IgD-negative memory B cell (primary cell): ENCODE results near the gene ZACN. TPM values are rescaled to one million over a fixed set of nuclear protein-coding genes. Genes with fewer than 3 reads are reported as not detected.
"Not testable (repeated sequence)": the region's sequence is repeated elsewhere in the genome, so short reads cannot be mapped to it uniquely, and the experiment has no call there.

Experiments used
- H3K27ac Mint-ChIP-seq, 3 donors: one replicate each; pipeline ENCODE4 v1.8.0; 2020 to 2022; ENCODE audit warnings: mild to moderate bottlenecking in 3 of 3, mixed read lengths in 3 of 3, moderate library complexity in 1 of 3
- H3K27me3 Mint-ChIP-seq: one replicate; pipeline ENCODE4 v1.8.0; 2021; ENCODE audit warnings: mixed read lengths
- H3K36me3 Mint-ChIP-seq: one replicate; pipeline ENCODE4 v1.8.0; 2020; ENCODE audit warnings: mild to moderate bottlenecking, mixed read lengths
- H3K4me1 Mint-ChIP-seq, 3 donors: one replicate each; pipeline ENCODE4 v1.8.0; 2020 to 2022; ENCODE audit warnings: mixed read lengths in 3 of 3, mild to moderate bottlenecking in 1 of 3
- H3K4me3 Mint-ChIP-seq, 4 donors: one replicate each; pipeline ENCODE4 v1.8.0; 2020 to 2022; ENCODE audit warnings: mild to moderate bottlenecking in 4 of 4, mixed read lengths in 4 of 4, moderate library complexity in 3 of 4
- H3K9me3 Mint-ChIP-seq, 3 donors: one replicate each; pipeline ENCODE4 v1.8.0; 2020 to 2021; ENCODE audit warnings: mixed read lengths in 3 of 3, mild to moderate bottlenecking in 1 of 3
- polyA plus RNA-seq: library from polyadenylated mRNA; unstranded; fragments of 300-500 nt; fragmentation: Illumina TruSeq; gene quantifications from one replicate; pipeline ENCODE4 v1.2.3, GENCODE V29; 2021

The ZACN gene
- polyA plus RNA-seq, 1 donor from 2014 or later: 1.6 TPM

DNA sequence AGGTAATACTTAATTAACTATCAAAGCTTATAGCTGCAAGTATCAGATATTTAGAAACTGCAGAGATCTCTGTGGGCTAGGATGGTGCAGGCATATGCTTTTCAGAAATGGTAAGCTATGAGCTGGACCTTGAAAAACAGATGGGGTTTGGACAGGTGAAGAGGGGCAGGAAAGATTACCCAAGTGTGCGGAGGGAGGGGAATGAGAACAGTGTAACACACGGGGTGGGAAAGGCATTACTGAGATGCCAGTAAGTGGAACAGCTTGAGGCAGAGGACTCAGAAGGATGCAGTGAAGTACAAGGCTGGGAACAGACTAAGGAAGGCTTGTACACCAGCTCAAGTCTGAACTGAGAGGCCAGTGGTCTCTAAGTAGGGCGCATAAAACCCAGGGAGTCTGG is 29.7 kb upstream of the ZACN start:
- Mint-ChIP-seq H3K27ac (no peak overlapping the region), H3K9me3 (no peaks in the 10 kb centered on the region), H3K27me3 (no peaks in the 10 kb centered on the region), H3K4me1 (peaks cover 6 to 7% (median 6%) of the 10 kb centered on the region in 3 donors), H3K4me3 (no peak overlapping the region), H3K36me3 (no peaks in the 10 kb centered on the region)

DNA sequence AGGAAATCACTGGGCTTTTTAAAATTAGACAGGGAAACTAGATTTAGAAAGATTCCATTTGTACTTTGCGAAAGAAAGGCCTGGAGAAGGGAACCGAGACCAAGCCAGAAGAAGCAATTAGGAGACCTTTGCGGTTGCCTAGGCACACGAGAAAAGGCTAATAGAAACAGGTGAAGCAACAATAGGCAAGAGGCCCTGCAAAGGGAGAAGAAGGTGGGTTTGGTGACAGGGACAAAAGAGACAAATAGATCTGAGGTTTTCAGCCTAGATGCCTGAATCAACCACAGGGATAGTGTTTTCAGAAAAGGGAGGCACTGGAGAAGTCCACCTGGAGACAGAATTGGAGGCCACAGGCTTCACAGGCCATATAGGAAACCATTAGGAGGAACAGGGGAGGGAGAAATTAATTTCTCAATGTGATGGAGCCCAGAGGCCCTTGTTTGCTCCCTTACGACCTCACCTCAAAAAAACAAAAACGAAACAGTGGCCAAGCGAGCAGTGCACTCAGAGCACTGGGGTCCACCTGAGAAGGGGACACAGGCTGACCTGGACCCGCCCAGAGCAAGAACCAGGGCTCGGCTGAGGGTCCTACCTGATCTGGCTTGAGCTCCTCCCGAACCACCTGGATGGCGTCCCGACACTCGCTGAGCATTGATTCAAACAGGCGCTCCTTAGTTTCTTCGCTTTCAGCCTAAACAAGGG is 29.0 kb upstream of the ZACN start:
- Mint-ChIP-seq H3K27ac (peak overlapping the region in 1 of 3 donors; percentile 13), H3K4me3 (no peak overlapping the region), H3K36me3 (no peaks in the 10 kb centered on the region)

DNA sequence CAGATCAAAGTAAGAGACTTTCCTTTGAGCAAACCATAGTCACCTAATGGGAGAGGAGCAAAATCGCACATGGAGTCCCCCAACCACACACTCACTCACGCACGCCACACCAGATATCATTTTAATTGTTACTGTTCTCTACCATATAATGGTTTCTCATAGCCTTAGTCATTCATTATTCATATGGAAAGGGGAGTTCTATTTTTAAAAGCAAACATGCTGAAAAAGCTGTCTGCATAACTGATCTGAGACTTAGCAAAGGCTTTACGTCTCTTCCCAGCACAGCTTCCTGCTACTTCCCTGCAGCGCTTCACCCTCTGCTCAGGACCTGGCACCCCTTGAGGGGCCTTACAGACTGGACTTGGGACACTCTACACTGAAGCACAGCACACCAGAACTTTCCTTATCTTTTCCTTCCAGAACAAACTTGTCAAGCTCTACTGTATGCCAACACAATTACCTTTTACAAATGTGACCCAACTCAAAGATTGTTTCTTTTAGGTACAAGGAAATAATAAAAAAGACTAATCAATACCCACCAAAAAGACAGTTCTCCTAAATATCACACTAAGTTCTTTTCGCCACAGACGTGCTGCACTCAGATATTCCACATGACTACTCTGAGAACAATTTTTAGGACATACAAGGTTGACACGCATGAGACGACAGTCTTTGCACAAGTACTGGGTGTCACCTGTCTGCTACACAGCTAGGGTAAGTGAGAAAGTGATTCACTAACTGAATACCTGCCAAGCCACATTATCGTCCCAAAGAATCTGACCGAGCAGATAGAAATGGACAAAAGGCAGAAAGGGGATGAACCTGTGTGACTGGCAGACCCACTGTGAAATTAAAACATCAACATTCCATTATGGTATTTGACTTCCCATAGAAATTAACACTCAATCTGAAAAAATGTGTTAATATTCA is 28.2 kb upstream of the ZACN start:
- H3K36me3 Mint-ChIP-seq: no peaks in the 10 kb centered on the region
- no peak overlapping the region for H3K4me3 Mint-ChIP-seq
- peaks cover 6 to 7% (median 6%) of the 10 kb centered on the region in 3 donors for H3K4me1 Mint-ChIP-seq
- H3K27ac Mint-ChIP-seq: no peak overlapping the region
- no peaks in the 10 kb centered on the region for H3K9me3 Mint-ChIP-seq
- no peaks in the 10 kb centered on the region for H3K27me3 Mint-ChIP-seq

More for the DNA sequence above, 29.0 kb upstream of the ZACN start:
- Mint-ChIP-seq H3K27me3 (no peaks in the 10 kb centered on the region), H3K9me3 (no peaks in the 10 kb centered on the region), H3K4me1 (peaks cover 6 to 7% (median 6%) of the 10 kb centered on the region in 3 donors)

DNA sequence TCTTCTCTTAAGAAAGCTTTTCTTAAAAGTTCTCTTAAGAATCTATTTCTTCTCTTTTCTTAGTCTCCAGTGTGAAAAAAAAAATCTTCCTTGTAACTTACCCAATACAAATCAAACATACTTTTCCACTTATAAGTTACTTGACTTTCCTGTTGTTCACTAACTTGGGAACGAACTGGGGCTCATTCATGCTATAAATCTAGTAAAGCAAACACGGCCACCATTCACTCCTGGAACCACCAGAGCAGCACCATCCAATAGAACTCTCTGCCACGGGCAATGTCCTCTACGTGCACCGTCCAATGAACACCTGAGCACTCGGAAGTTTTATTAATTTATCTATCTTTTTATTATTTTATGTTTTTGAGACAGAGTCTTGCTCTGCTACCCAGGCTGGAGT is 27.4 kb upstream of the ZACN start:
- H3K27ac Mint-ChIP-seq: no peak overlapping the region
- peaks cover 6 to 7% (median 6%) of the 10 kb centered on the region in 3 donors for H3K4me1 Mint-ChIP-seq
- no peaks in the 10 kb centered on the region for H3K27me3 Mint-ChIP-seq
- H3K4me3 Mint-ChIP-seq: no peak overlapping the region
- no peaks in the 10 kb centered on the region for H3K9me3 Mint-ChIP-seq
- H3K36me3 Mint-ChIP-seq: no peaks in the 10 kb centered on the region

DNA sequence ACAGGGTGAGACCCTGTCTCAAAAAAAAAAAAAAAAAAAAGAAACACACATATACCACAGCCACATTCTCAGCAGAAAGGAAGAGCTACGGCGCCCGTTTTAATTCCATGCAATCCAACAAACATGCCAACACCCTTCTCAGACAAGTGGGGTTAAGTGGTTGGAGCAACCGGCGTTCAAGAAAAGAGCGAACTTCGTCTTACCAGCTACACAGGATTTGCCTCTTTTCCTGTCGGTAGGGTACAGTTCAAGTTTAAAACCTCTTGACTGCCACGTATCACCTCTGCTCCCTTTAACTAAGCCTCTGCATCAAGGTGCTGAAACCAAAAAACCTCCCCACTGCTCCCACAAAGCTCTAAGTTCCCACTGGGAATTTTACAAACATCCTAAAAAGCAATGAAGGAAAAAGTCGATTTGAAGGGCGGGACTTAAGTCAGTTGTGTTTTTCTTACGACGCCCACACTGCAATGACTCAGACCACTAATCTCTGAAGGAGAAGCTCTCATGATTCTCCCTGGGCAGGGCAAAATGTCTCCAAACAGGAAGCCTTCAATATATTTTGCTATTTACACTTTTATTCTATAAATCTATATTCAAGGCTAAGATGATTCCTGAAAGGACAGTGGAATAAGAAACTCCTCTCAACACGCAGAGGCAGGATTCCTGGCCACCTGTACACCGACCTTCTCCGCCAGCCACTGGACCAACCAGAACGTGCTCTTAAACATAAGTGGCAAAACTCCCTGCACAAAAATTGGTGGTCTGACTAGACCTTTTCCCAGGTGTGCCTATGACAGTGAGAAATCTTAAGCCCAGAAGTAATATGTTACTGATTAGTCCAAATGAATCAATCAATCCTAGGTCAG is 25.5 kb upstream of the ZACN start:
- H3K27ac Mint-ChIP-seq: peak overlapping the region in 1 of 3 donors; percentile 10
- peaks cover 2% of the 10 kb centered on the region for H3K36me3 Mint-ChIP-seq
- H3K27me3 Mint-ChIP-seq: no peaks in the 10 kb centered on the region

DNA sequence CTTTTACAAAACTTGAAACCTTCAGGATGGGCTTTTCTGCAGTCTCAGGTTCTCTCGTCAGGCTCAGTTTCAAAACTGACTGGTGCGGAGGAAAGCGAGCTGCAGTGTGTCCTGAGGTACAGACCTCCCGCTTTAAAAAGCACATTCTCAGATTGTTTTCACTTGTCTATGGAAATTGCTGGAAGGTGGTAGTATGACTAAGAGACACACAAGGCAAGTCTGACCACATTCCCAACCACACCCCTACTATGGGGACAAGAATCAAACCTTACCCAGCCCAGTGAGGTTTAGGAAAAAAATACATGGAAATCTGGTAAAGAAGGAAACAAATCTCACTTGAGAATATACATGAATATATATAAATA is 24.9 kb upstream of the ZACN start:
- no peaks in the 10 kb centered on the region for H3K9me3 Mint-ChIP-seq
- no peaks in the 10 kb centered on the region for H3K27me3 Mint-ChIP-seq
- H3K36me3 Mint-ChIP-seq: peaks cover 3% of the 10 kb centered on the region
- peak overlapping the region in 1 of 3 donors; percentile 10 for H3K27ac Mint-ChIP-seq
- H3K4me1 Mint-ChIP-seq: peaks cover 0 to 2% (median 0%) of the 10 kb centered on the region in 3 donors
- no peak overlapping the region for H3K4me3 Mint-ChIP-seq

More for the DNA sequence above, 25.5 kb upstream of the ZACN start:
- peaks cover 0 to 2% (median 0%) of the 10 kb centered on the region in 3 donors for H3K4me1 Mint-ChIP-seq
- H3K9me3 Mint-ChIP-seq: no peaks in the 10 kb centered on the region
- H3K4me3 Mint-ChIP-seq: no peak overlapping the region

DNA sequence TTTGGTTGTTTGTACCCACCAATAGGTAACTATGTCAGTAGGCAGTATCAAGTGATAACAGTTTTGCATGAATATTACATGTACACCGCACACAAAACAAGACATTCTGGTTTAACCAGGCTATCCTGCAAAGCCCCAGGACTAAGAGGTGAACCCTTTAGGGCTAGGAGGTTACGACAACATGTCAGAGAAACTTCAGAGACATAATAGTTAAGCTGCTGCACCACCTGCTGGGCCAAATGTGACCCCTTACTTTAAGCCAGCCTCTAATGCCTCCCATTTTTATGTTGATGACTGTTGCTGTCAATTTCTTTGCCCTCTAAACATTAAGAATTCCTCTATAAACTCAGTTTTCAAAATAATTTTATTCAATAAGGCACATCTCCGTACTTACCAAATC is 22.1 kb upstream of the ZACN start:
- Mint-ChIP-seq H3K36me3 (peaks cover 8% of the 10 kb centered on the region), H3K27ac (no peak overlapping the region), H3K27me3 (no peaks in the 10 kb centered on the region), H3K9me3 (no peaks in the 10 kb centered on the region), H3K4me1 (no peaks in the 10 kb centered on the region), H3K4me3 (no peak overlapping the region)

DNA sequence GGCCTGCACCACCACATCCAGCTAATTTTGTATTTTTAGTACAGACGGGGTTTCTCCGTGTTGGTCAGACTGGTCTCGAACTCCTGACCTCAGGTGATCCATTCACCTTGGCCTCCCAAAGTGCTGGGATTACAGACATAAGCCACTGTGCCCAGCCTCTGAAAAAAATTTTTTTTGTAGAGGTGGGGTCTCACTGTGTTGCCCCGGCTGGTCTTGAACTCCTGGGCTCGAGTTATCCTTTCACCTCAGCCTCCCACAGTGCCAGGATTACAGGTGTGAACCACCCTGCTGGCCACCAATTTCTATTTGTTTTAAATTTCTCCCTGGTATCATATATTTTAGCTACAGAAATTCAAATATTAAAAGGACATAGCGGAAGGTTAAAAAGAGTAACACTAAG is 20.7 kb upstream of the ZACN start:
- not testable (repeated sequence) for H3K27ac Mint-ChIP-seq, H3K36me3 Mint-ChIP-seq, H3K9me3 Mint-ChIP-seq

DNA sequence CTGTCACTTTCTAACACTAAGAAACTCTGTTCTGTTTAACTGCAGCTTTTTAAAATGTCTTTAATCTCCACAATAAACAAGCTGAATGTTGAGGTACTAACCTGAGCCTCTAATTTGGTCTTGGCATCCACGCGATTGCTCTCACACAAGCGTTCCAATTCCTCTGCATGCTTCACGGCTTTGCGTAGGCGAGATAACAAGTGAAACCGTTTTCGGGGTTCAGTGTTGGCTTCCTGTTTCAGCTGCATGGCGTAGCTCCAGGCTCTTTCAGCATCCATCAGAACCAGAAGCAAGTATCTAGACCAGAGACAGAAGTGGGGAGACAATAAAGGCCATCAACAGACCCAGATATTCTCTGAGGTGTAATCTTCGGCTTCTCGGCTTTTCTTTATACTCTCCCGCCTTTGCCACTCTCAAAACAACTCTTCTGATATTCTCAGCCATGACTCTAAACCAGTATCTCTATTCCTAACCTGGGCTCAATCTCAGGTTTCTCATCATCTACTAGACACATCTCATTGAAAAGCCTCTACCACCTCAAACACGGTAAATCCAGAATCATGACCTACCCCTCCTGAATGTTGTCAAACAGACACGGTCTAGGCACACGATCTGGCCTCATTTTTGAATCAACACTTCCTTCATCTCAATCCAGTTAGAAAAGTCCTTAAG is 15.0 kb upstream of the ZACN start:
- Mint-ChIP-seq H3K27ac (peak overlapping the region; percentile 68 to 91 (median 91)), H3K4me3 (peak overlapping the region in 3 of 4 donors; percentile 9 to 38 (median 24)), H3K9me3 (no peaks in the 10 kb centered on the region), H3K27me3 (no peaks in the 10 kb centered on the region), H3K36me3 (peaks cover 8% of the 10 kb centered on the region), H3K4me1 (peaks cover 8 to 11% (median 10%) of the 10 kb centered on the region in 3 donors)

More for the DNA sequence above, 20.7 kb upstream of the ZACN start:
- H3K4me1 Mint-ChIP-seq, H3K4me3 Mint-ChIP-seq, H3K27me3 Mint-ChIP-seq: not testable (repeated sequence)

DNA sequence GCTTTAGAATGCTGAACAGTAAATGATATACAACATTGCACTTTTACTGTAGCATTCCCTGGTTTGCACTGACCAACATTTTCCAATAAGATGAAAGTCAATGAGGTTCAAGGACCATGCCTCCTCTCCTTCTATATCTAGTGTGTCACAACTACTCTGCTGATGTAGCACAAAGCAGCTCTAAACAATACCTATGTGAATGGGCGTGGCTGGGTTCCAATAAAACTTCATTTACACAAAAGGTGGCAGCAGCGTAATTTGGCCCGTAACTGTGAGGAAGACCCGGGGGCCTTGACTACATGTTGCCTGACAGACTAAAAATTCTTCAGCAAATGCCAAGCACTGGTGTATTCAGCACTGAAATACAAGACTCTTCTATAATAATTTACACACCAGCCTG is 13.2 kb upstream of the ZACN start:
- peak overlapping the region in 2 of 4 donors; percentile 17 to 42 for H3K4me3 Mint-ChIP-seq
- no peak overlapping the region for H3K27ac Mint-ChIP-seq
- peaks cover 5% of the 10 kb centered on the region for H3K36me3 Mint-ChIP-seq
- H3K27me3 Mint-ChIP-seq: no peaks in the 10 kb centered on the region
- H3K9me3 Mint-ChIP-seq: no peaks in the 10 kb centered on the region
- H3K4me1 Mint-ChIP-seq: peaks cover 10 to 17% (median 15%) of the 10 kb centered on the region in 3 donors

DNA sequence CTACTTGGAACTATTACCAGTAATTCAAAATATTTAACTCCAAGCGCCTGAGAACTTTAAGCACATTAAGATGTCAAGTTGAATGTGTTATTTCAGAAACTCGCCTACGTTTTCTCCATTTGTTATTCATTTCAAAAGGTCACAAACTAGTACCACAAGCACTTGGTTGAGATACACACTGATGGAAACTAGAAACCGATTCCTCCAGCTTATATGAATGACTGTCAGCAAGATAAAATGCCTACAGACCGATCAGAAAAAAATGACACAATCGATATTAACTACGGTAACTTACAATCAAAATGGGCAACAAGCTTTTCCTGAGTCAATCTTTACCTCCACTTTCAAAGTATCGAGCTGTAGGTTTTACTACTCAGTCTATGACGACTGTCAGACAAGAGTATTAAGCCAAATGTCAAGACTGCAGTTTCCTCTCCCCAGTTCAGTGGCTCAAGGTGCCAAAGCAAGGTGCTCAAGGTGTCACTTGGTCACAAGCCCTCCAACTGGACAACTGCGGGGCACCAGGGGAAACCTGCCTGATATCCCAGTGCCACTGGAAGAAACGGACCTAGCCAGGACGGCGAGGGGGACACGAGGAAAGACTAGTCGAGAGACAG is 7.3 kb upstream of the ZACN start:
- Mint-ChIP-seq H3K27ac (peak overlapping the region; percentile 88 to 95 (median 94)), H3K9me3 (no peaks in the 10 kb centered on the region), H3K4me3 (peak overlapping the region; percentile 93 to 97 (median 96)), H3K27me3 (peaks cover 22% of the 10 kb centered on the region), H3K4me1 (peaks cover 28 to 32% (median 30%) of the 10 kb centered on the region in 3 donors), H3K36me3 (no peaks in the 10 kb centered on the region)

DNA sequence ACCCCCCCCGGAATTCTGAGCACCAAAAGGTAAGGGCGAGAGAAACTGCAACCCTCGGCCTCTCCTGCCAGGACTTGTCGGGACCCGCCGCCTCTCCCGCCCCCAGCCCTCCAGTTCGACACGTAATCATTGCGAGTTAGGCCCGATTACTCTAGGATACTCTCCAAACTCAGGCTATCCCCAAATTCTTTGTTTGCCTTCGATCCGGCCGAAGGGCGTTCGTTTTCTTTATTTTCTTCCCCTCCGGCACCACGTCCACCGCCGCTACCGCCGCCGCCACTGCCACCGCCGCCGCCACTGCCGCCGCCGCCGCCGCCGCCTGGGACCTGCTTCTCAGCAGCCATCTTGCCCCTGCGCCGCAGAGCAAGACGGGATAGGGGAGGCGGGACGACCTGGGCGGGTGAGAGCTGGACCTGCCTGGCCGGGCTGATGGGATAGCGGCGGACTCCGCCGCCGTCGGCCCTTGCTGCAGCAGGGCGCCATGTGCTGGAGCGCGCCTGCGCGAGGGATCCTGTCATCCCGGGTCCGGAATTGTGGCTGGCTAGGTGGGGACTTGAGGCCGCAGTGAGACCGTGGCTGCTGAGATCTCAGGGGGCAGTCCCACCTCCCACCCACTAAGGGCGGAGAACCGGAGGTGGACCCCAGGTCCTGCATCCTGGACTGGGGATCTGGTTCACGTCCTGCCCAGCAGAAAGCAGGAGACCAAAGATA is 6.7 kb upstream of the ZACN start, which contains the start of gene SRP68:
TSS of gene SRP68 (minus strand) at position 370 of the 711 bp plus-strand sequence. CDS start at position 344, 26 bp downstream.
- H3K36me3 Mint-ChIP-seq: peaks cover 1% of the 10 kb centered on the region
- peaks cover 29% of the 10 kb centered on the region for H3K27me3 Mint-ChIP-seq
- H3K4me3 Mint-ChIP-seq: peak within 1 kb of the TSS; percentile 93 to 97 (median 96)
- peaks cover 31 to 37% (median 35%) of the 10 kb centered on the region in 3 donors for H3K4me1 Mint-ChIP-seq
- peak within 1 kb of the TSS; percentile 88 to 95 (median 94) for H3K27ac Mint-ChIP-seq
- H3K9me3 Mint-ChIP-seq: peaks cover 0 to 2% (median 0%) of the 10 kb centered on the region in 3 donors
